OCI-LY7 (cell line): Measurements from ENCODE around the gene DEDD2. TPM values are rescaled to one million over a fixed set of nuclear protein-coding genes. Genes with fewer than 3 reads are reported as not detected.

Experiments
- BruUV-seq: library from RNA; stranded (reverse); fragments of 400-500 nt; replicated peaks from 2 replicates; lab custom pipeline; 2021; lab: Mats Ljungman, UMichigan
- CTCF ChIA-PET: fragments of 300-600 bp; sonication (Branson Sonifier 250); formaldehyde crosslinking; loops from one replicate; lab custom pipeline; 2022; ENCODE audit warnings: antibody characterized with exemption; ENCODE audit not compliant: unreplicated experiment; lab: Charles Lee
- POLR2A ChIA-PET: fragments of 300-600 bp; sonication (Branson Sonifier 250); formaldehyde crosslinking; loops from one replicate; lab custom pipeline; 2022; ENCODE audit warnings: antibody characterized with exemption; lab: Charles Lee
- DNase-seq: peaks from one replicate; pipeline ENCODE4 v3.0.0-alpha.2; 2015; ENCODE audit warnings: low spot score
- H2AFZ ChIP-seq: fragments of 200-600 bp; sonication (generic), shearing (Covaris generic); 2 replicates; pipeline ENCODE4 v1.6.1; 2014; ENCODE audit warnings: mild to moderate bottlenecking, antibody characterized with exemption, low read length, moderate library complexity
- H3K27ac ChIP-seq: fragments of 200-600 bp; sonication (generic); 2 replicates; pipeline ENCODE4 v1.5.1; 2014; ENCODE audit warnings: mixed run types, low read depth, mild to moderate bottlenecking, moderate library complexity, low read length, inconsistent platforms; ENCODE audit not compliant: poor library complexity, severe bottlenecking
- H3K36me3 ChIP-seq: fragments of 200-600 bp; sonication (generic); 2 replicates; pipeline ENCODE4 v1.6.1; 2014; ENCODE audit warnings: mild to moderate bottlenecking, antibody characterized with exemption, low read length, moderate library complexity, mixed read lengths; ENCODE audit not compliant: insufficient read depth
- H3K4me1 ChIP-seq: fragments of 200-600 bp; sonication (generic); 2 replicates; pipeline ENCODE4 v1.5.1; 2014; ENCODE audit warnings: mild to moderate bottlenecking, low read length; ENCODE audit not compliant: insufficient read depth, poor library complexity, severe bottlenecking
- H3K4me2 ChIP-seq: fragments of 200-600 bp; sonication (generic); 2 replicates; pipeline ENCODE4 v1.6.1; 2014; ENCODE audit warnings: mild to moderate bottlenecking, low read length
- H3K4me3 ChIP-seq: fragments of 200-600 bp; sonication (generic); 2 replicates; pipeline ENCODE4 v1.5.1; 2014; ENCODE audit warnings: mild to moderate bottlenecking, low read depth, low read length; ENCODE audit not compliant: poor library complexity, severe bottlenecking
- H3K79me2 ChIP-seq: fragments of 200-600 bp; sonication (generic); 2 replicates; pipeline ENCODE4 v1.6.1; 2016; ENCODE audit warnings: low read depth, mild to moderate bottlenecking, low read length, moderate library complexity, mixed read lengths; ENCODE audit not compliant: insufficient read depth
- H3K9me2 ChIP-seq: fragments of 200-600 bp; sonication (generic); 2 replicates; pipeline ENCODE4 v1.6.1; 2016; ENCODE audit warnings: mild to moderate bottlenecking, low read length, mixed read lengths; ENCODE audit not compliant: insufficient read depth
- H3K9me3 ChIP-seq: fragments of 200-600 bp; sonication (generic); 2 replicates; pipeline ENCODE4 v1.6.1; 2014; ENCODE audit warnings: mild to moderate bottlenecking, mixed run types, low read length, mixed read lengths
- H4K20me1 ChIP-seq: fragments of 200-600 bp; sonication (generic); 2 replicates; pipeline ENCODE4 v1.6.1; 2014; ENCODE audit warnings: mild to moderate bottlenecking, antibody characterized with exemption, low read length, moderate library complexity, mixed read lengths; ENCODE audit not compliant: insufficient read depth
- EZH2phosphoT487 ChIP-seq: fragments of 200-600 bp; sonication (generic); IDR thresholded peaks from 2 replicates; pipeline ENCODE4 v1.6.1; 2018; ENCODE audit warnings: low read depth, borderline replicate concordance, mild to moderate bottlenecking, mixed run types, antibody characterized with exemption, low read length, moderate library complexity, mixed read lengths
- intact Hi-C: fragments of 100-400 bp; cut with micrococcal nuclease; formaldehyde crosslinking; loops from one replicate; pipeline ENCODE4 v1.10.0; 2022; ENCODE audit not compliant: unreplicated experiment
- total RNA-seq, 2 experiments: library from RNA; depleted of rRNA in 1 of 2; stranded (reverse); fragments of >200 nt in 1 of 2; shearing (Covaris generic) in 1 of 2; gene quantifications; 2 replicates each; pipeline ENCODE4 v1.2.3, GENCODE V29; 2014 to 2022
- TF ChIP-seq, protein P1 (sequence below): fragments of 200-600 bp; sonication (generic); conservative IDR thresholded peaks from 2 replicates; pipeline ENCODE4 v1.5.1; 2014; ENCODE audit warnings: mild to moderate bottlenecking, antibody characterized with exemption, low read length, moderate library complexity, mixed read lengths

Gene DEDD2
- total RNA-seq, 2 experiments from 2014 or later, result 15.5 to 41.9 TPM

DNA sequence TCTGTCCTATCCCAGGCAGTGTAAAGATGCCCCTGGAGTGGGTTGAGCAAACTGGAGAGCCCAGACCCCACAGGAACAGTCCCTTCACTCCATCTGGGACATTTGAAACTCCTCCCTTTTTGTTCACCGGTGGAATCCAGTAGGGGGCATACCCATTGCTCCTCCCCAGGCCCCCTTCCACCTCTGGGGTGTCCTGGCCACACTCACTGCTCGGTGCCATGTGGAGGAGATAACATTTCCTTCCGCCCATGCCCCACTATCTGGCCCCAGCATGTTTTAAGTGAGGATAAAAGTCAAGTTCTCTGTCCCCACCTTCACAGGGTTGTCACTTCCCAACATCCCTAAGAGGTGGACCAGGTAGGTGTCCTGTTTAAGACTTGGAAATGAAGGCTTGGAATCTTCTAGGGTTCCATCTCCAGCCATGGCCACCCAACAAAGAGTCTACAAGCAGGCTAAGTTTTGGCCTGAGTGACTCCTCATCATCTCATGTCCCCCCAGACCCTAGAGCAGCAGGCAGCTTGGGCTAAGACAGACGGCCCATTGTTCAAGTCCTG, 11.9 kb upstream of the DEDD2 start:
- POLR2A ChIA-PET, result no interaction called here

DNA sequence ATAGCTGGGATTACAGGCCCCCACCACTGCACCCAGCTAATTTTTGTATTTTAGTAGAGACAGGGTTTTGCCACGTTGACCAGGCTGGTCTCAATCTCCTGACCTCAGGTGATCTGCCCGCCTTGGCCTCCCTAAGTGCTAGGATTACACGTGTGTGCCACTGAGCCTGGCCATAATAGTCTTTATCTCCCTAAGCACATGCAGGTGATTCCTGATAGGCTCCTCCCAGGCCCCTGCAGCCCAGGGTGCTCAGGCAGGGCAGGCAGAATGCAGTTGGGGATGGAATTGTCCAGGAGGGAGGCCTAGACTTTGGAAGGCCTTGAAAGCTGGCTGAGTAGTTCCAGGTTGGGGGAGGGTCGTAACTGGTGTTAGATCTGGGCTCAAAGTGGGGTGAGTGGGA, 11.2 kb upstream of the DEDD2 start:
- no peak for TF ChIP-seq EZH2phosphoT487
- TF ChIP-seq, protein P1, sequence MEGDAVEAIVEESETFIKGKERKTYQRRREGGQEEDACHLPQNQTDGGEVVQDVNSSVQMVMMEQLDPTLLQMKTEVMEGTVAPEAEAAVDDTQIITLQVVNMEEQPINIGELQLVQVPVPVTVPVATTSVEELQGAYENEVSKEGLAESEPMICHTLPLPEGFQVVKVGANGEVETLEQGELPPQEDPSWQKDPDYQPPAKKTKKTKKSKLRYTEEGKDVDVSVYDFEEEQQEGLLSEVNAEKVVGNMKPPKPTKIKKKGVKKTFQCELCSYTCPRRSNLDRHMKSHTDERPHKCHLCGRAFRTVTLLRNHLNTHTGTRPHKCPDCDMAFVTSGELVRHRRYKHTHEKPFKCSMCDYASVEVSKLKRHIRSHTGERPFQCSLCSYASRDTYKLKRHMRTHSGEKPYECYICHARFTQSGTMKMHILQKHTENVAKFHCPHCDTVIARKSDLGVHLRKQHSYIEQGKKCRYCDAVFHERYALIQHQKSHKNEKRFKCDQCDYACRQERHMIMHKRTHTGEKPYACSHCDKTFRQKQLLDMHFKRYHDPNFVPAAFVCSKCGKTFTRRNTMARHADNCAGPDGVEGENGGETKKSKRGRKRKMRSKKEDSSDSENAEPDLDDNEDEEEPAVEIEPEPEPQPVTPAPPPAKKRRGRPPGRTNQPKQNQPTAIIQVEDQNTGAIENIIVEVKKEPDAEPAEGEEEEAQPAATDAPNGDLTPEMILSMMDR, result no peak
- Histone ChIP-seq H2AFZ (no peak overlapping the region), H3K9me3 (no peaks in the 10 kb centered on the region), H3K27ac (no peak overlapping the region), H3K9me2 (no peaks in the 10 kb centered on the region), H3K36me3 (peaks cover 95% of the 10 kb centered on the region), H3K4me2 (no peak overlapping the region), H3K4me3 (no peak overlapping the region), H4K20me1 (no peaks in the 10 kb centered on the region), H3K4me1 (no peaks in the 10 kb centered on the region), H3K79me2 (no peaks in the 10 kb centered on the region)
- ChIA-PET CTCF (interaction anchor here (0.6 kb wide), 1 partner anchor 221 kb away, joined by 3 read pairs; no protein-coding TSS in a partner anchor), POLR2A (no interaction called here)
- DNase-seq, result no peak
- no TSS peak for BruUV-seq
- intact Hi-C loops, result no loop called here

More for the DNA sequence above, 11.9 kb upstream of the DEDD2 start:
- no peak overlapping the region for H3K4me3 ChIP-seq
- H3K27ac ChIP-seq, result no peak overlapping the region
- CTCF ChIA-PET, result no interaction called here
- intact Hi-C loops, result no loop called here
- H2AFZ ChIP-seq, result no peak overlapping the region
- H3K36me3 ChIP-seq, result peaks cover 98% of the 10 kb centered on the region
- H3K79me2 ChIP-seq, result no peaks in the 10 kb centered on the region
- TF ChIP-seq EZH2phosphoT487, result no peak
- TF ChIP-seq, protein P1, result peak; percentile 44
- no peaks in the 10 kb centered on the region for H4K20me1 ChIP-seq
- no peak for DNase-seq
- no peaks in the 10 kb centered on the region for H3K4me1 ChIP-seq
- no peak overlapping the region for H3K4me2 ChIP-seq
- no peaks in the 10 kb centered on the region for H3K9me3 ChIP-seq
- no peaks in the 10 kb centered on the region for H3K9me2 ChIP-seq
- no TSS peak for BruUV-seq

DNA sequence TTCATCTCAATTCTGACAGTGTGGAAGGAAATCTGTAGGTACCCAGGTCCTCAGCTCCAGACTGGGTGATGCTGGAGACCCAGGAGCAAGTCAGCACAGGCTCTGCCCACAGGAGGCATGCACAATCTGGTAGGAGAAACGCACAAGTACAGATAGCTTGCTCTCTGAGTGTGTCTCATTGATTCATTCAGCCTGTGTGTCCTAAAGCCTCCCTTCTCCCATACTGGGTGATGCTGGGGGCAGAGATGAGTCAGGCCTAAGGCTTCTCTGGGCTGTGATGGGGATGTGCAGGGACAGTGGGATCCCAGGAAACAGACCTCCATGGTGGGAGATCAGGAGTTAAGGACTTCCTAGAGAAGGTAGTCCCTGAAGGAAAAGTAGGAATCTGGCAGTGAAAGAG, 9.4 kb upstream of the DEDD2 start:
- Histone ChIP-seq H3K9me2 (no peaks in the 10 kb centered on the region), H3K9me3 (no peaks in the 10 kb centered on the region), H3K4me1 (no peaks in the 10 kb centered on the region), H3K79me2 (peaks cover 11% of the 10 kb centered on the region), H3K4me3 (no peak overlapping the region), H2AFZ (no peak overlapping the region), H3K27ac (no peak overlapping the region), H3K36me3 (peaks cover 87% of the 10 kb centered on the region), H3K4me2 (no peak overlapping the region), H4K20me1 (no peaks in the 10 kb centered on the region)
- POLR2A ChIA-PET, result no interaction called here
- DNase-seq, result no peak
- CTCF ChIA-PET, result no interaction called here
- TF ChIP-seq EZH2phosphoT487, result no peak
- TF ChIP-seq, protein P1, result no peak
- no TSS peak for BruUV-seq
- intact Hi-C loops, result no loop called here
